ELF-1 (cell line): ENCODE data around the gene HIBCH.
"Not testable (repeated sequence)": the region's sequence is repeated elsewhere in the genome, so short reads cannot be mapped to it uniquely, and the experiment has no call there.

ENCODE experiments used
- DNase-seq: peaks from one replicate; pipeline ENCODE4 v3.0.0-alpha.2; 2016; ENCODE audit warnings: low read depth, low spot score

Gene HIBCH, protein sequence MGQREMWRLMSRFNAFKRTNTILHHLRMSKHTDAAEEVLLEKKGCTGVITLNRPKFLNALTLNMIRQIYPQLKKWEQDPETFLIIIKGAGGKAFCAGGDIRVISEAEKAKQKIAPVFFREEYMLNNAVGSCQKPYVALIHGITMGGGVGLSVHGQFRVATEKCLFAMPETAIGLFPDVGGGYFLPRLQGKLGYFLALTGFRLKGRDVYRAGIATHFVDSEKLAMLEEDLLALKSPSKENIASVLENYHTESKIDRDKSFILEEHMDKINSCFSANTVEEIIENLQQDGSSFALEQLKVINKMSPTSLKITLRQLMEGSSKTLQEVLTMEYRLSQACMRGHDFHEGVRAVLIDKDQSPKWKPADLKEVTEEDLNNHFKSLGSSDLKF

DNA sequence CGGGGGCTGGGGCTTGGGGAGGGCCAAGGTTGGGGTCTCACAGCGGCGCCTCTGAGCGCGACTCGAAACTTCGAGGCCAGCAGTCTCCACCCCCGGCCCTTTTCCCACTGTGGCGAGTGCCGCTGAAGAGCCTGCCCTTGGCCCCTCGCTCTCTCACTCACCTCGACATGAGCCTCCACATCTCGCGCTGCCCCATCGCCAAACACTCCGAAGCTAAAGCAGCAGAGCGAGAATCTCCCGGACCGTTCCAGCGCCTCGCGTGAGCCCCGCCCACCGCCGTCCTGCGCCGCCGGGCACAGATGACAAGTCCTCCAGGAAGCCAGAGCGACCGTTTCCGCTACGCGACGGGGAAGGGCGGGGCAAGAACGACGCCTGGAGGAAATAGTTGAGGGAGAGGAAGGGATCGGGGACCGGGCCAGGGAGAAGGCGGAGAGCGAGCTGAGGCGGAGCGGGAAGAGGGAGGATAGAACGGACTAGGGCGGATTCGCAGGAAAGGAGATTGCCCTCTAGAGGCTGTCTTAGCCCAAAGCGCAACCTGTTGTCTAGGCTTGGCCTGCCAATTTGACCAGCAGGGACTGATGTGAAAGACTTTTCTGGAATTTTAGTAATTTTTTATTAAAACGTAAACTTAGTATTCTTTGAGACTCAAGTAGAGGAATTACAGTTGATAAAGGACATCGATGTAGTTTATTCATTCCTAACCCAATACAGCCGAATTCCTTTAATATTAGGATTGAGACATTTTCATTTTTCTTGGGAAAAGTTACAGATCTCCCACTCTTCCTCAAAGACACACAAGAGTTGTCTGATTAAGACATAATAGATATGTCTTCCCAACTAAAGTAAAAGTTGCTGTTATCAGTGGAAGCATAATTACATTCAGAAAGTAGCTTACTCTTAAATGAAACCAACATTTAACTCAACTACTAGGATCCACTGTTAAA is at the start of gene HIBCH:
Gene HIBCH, minus strand, starts transcription at position 272 of the 944 bp plus-strand sequence. Its CDS starts 76 bp downstream, at position 196.
- peak; percentile 99 for DNase-seq

DNA sequence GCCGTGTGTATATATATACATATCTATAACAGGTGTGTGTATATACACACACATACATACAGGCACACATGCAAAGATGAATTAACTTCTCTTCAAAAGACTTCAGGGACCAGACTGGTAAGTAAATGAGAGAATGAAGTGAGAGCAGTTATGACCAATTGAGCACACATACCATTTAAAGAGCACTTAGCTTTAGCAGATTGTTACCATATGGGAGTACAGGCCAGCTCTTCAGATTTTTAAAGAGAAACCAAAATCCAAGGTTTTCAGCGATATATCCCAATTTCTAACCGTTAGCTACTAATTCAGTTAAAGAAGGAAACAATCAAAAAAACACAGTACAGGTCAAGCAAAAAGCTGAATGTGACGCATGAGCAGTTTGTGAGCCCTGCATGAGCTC is 47.5 kb upstream of the HIBCH start:
- DNase-seq = no peak

DNA sequence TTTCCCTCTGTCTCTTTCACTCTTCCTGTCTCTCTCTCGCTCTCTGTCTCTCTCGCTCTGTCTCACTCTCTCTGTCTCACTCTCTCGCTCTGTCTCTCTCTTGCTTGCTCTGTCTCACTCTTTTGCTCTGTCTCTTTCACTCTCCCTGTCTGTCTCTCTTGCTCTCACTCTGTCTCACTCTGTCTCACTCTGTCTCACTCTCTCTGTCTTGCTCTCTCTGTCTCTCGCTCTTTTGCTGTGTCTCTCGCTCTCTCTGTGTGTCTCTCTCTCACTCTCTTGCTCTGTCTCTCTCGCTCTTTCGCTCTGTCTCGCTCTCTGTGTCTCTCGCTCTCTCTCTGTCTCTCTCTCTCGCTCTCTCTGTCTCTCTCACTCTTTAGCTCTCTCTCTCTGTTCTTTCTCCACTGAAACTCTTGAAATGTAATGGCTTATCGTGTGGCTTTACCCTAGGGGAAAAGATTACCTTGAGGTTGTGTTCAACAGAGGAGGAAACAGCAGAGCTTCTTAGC is 46.7 kb upstream of the HIBCH start:
- DNase-seq = no peak

DNA sequence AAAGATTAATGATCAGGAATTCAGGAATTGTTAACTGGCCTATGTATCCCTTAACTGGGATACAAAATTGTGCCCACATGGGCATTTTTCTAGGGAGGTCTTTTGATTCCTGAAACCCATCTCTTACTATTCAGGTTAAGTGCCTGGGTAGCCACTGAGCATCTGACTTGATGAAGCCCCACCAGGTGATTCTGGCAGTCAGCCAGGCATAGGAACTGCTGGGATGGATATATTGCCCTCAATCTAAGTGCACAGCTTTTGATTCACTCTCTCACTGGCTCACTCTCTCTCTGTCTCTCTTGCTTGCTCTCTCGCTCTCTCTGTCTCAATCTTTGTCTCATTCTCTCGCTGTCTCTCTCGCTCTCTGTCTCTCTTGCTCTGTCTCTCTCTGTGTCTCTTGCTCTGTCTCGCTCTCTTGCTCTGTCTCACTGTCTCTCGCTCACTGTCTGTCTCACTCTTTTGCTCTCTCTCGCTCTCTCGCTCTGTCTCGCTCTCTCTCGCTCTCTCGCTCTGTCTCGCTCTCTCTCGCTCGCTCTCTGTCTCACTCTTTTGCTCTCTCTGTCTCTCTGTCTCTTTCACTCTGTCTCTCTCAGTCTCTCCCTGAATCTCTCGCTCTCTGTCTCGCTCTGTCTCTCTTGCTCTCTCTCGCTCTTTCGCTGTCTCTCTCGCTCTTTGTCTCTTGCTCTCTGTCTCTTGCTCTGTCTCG is 46.0 kb upstream of the HIBCH start:
- DNase-seq = no peak

DNA sequence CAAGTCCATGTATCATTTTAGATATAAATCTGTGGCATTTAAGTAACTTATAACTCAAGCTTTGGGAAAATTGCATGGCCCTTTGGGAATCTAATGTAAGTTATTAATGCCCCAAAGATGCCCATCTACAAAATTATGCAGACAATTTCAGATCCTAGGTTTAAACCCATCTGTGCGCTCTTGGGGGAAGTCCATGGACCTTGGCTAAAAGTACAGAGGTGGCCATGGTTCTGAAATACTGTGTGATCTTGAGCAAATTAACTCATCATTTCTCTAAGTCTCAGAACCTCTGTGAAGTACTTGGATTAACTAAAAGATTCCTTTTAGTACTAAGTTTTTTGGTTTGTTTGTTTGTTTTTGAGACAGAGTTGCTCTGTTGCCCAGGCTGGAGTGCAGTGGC is 43.3 kb upstream of the HIBCH start:
- DNase-seq = no peak

DNA sequence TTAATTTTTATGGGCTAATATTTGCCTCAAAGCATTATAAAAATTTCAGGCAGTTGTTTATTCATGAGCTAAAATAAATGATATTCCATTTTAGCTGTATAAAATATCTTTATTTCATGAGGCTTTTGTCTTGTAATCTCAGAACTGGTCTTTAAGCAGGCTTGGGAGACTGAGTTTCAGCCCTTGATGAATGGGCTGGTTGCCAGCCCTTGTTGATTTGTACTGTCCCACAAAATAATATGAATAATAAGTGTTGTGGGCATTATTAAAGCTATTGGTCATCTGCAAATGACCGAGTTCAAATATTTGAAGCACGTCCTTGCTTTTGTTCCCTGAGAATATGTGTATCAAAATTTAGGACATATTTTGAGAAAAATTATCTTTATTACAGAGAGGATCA is 41.9 kb upstream of the HIBCH start:
- no peak for DNase-seq

DNA sequence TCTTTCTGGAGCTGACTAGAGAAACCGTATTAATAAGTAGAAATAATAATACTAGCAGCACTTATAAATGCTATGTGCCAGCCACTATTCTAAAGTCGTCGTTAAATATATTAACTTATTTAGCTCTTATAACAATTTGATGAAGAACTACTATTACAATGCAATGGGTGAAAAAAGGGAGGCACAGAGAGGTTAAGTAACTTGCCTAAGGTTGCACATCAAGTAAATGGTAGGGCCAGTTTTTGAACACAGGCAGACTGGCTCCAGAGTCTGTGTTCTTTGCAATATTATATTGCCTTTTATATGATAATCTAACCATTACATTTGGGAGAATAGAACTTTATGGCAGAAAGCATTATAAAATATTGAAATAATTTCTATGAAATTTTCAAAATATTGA is 41.3 kb upstream of the HIBCH start:
- no peak for DNase-seq

DNA sequence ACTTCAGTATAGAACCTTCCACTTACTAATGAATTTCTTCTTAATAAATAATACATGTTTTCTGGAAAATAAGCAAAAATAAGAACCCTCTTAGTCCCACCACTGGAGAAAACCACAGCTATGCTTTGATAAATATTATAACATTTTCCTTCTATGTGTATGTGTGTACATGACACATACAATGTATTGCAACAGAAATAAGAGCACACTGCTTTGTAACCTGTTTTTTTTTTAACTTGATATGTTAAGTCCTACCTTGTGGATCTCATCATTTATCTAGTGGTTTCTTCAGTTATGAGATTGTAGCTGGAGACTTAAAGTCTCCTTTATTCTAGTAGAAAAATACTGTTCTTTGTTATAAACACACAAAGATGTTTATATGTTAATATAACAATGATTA is 40.9 kb upstream of the HIBCH start:
- DNase-seq = no peak

DNA sequence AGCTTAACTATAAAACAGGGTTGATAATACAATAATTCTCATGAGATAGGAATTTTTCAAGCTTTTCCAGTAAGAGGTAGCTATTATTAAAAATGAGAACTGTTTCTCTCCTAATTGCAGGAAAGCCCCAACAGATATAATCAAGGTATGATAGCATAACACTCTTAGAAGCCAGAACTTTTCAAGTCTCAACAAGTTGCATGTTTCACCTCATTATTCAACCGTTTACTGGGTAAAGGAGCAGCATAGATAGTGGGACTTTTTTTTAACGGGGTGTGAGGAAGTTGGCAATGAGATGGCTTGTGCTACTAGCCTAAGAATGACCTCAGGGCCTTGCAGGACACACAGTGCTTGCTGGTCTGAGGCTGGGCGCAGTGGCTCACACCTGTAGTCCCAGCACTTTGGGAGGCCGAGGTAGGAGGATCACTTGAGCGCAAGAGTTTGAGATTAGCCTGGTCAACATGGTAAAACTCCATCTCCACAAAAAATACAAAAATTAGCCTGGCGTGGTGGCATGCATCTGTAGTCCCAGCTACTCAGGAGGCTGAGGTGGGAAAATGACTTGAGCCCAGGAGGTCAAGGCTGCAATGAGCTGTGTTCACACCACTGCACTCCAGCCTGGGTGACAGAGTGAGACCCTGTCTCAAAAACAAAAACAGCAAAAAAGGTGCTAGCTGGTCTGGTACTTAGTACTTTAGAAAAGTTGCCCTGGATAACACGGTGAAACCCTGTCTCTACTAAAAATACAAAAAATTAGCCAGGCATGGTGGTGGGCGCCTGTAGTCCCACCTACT is 39.2 kb upstream of the HIBCH start:
- not testable (repeated sequence) for DNase-seq

DNA sequence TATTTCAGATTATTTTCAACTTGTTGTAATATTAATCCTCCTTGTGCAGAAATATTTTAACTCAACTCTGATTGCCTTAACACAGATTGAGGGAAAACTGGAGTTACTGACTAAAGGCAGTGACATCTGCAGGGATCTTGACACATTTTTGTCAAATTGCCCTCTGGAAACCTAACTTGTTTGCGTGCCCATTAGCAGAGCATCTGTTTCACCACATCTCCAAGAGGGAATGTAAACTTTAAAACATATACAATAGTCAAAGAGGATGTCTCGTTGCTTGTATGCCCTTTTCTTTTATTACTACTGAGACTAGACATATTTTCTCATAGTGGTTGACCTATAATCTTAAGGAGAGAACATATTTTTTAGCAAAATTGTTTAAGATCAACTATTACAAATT is 38.0 kb upstream of the HIBCH start:
- no peak for DNase-seq

DNA sequence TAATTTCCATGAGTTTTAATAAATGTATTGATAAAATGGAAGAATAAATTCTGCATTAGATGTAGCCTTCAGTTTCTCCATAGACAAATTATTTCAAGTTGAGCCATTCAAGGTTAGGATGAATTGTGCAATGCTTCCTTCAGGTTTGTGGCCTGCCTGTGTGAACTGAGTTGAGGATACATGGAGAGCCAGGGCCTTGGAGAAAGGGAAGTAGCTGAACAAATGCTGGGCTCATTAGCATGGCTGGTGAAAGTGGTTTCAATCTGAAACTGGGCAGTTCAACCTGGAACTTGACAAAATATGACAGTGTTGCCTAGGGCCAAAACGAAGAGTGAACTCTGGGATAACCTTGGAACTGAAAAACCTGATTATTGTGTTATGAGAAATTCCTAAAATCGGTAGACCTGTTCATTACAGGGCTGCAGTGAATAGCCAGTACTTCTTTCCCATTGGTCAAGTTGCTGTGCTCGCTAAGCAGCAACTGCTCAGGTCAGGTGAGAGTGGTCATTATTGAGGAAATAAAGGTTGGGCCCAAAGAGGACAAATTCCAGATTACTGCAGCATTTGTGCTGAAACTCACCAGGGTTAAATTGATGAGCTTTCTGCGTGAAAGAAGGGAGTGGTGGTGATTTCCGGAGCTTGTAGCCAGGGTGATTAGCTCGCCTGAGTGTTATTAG is 36.5 kb upstream of the HIBCH start:
- DNase-seq = no peak

DNA sequence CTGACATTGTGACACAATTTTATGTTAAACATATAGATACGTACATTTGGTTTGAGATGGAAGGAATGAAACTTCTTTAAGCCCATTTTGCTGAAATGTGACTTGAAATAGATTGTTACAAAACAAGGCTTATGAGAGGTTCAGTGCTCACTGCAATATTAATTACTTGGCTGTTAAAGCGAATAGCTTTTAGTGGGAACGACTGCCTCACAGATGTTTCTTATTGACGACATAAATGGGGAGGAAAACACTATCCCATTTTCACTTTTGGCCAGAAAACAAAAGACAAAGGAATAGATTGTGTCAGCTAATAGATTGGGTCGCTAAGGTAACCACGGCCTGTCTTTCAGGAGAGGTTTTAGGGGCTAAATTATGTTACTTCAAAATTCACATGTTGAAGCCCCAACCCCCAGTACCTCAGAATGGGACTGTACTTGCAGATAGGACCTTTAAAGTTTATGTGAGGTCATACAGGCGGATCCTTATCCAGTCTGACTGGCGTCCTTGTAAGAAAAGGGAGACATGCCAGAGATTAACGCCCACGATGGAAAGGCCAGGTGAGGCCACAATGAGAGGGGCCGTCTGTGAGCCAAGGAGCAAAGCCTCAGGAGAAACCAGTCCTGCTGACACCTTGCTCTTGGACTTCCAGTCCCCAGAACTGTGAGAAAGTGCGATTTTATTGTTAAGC is 34.5 kb upstream of the HIBCH start:
- no peak for DNase-seq

DNA sequence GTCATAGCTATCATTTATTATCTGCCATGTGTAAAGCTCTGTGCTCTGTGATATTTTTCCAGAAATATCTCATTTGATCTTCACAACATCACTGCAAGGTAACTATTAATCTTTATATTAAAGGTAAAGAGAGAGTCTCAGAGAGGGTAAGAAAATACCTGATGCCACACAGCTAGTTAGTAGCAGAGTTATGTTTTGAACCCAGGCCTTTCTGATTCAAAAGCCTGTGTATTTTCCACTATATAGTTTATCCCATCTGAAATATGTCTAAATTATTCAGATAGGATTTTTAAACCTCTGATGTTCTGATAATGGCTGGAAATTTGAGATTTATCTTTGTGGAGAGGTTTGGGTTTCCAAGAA is 33.9 kb upstream of the HIBCH start:
- DNase-seq = no peak

DNA sequence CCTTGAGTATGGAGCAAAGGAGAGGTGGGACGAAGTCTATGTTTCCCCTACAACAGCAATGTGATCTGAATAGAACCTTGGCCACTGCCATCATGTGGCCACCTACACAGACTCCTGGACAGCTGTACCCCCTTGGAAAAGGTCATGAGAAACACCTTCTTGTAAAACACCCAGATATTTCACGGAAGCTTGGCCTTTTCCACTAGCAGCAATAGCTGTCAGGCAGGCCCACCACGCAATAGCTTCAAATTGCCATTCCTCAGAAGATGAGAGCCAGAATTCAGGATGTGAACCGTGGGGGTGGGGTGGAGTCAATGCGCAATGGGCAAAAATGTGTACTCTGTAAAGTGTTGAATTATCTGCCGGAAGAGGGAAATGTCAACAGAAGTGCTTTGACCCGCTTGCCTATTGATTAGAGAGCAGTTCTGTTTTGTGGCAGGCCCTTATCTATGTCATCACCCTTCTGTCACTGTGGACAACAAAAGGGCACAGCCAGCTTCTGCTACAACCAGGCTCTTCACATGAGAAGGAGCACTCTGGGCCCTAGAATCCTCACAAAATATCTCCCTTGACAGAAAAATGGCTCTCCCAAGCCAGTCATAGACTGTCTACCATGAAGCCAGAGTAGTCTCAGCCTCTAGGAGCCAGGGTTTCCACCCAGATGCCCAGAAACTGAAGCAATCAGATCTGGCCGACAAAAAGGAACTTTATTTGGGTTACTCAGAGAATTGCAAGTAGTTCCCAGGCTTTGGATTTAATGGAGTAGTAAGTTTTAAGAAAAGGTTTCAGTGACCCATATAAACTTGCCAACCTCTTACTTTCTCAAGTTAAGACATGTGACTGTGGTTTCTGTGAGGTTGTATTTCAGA is 33.3 kb upstream of the HIBCH start:
- DNase-seq = no peak

DNA sequence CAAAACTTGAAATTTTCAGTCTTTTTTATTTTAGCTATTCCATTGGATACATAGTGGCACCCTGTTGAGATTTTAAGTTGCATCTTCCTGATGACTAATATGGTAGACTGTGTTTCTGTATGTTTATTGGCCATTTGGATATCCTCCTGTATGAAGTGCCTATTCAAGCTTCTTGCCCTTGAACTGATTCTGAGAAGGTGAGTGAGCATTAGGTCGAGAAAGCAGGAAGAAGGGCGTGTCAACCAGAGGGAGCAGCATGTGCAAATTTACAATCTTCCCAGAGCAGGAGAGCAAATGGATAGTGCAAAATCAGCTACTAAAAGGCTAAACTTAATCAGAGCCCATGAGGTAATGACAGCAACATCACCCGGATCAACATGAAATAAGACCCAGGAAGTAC is 32.3 kb upstream of the HIBCH start:
- DNase-seq = no peak

DNA sequence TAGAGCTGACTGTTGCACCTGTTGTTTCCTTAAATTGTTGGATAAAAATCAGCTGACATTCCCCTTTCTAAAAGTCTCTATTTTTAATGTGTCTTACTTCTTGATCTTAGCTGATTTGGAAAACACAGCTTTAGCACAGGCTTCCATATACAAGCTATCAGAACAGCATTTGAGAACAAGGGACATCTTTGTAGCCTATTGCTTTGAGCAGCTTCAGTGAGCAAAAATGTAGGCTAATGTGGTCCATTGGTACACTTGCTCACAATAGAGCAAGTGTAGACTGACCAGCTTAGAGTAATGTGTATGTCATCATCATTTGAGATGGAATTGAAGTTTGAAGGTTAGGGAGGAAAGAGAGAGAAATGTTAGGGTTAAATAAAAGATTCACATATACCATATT is 30.7 kb upstream of the HIBCH start:
- no peak for DNase-seq

DNA sequence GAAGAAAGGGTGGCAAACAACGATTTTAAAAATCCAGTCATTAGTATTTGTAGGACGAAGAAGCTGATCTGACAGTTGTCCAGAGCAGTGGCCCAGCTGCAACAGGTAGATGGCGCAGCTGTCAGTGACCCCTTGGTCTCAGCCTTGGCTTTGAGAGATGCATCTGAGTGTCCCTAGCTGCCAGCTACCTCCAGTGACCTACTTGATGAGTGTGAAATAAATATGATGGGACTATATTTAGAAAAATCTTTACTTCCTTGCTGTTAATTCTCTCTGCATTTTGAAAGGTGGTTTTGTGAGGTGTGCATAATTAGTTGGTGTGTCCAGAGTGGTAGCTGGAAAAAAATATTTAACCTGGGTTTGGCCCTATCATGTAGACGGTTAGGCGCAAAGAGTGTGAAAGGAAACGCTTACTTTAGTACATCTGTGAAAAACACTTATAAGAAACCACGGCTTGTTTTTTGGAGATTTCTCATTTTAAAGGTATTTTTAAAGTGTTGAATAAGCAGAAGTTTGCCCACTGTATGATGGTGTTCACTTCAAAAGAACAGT is 24.7 kb upstream of the HIBCH start:
- DNase-seq = no peak

DNA sequence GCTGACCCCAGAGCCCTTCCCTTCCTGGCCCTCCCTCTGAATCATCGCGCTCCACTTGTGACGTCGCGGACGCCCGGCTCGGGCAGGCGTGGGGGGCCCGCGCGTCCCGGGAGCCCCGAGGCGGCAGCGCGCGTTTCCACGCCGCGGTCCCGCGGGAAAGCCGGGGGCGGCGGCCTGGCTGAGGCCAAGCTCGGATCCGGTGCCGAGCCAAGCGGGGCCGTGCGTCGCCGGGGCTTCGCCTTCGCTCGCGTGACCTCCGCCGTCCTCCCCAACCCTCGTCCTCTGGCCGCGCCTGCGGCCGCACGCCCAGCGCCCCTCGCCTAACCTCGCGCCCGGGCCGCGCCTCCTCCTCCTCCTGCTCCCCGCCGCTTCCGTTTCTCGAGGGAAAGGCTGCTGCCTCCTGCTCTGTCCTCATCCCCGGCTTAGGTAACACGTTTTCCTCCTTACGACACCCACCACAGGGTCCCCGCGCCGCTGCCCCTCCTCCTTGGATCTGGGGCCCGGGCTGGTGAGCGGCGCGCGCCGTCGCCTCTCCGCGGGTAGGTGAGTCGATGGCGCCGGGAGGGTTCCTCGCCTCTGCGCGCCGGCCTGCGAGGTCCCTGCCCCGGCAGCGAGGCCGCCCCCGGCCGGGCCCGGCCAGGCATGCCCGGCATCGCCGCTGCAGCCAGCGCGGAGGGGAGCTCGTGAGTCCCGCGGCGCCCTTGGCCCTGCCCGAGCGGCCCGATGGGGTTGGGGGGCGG is 24.1 kb upstream of the HIBCH start, which contains the start of gene INPP1:
Gene INPP1, plus strand, starts transcription at position 54 of the 740 bp plus-strand sequence. CDS start 16,514 bp downstream, outside the sequence.
- DNase-seq = peak; percentile 64
